GM19023 (cell line): ENCODE data around the gene KRT71.
"Not testable (repeated sequence)": the region's sequence is repeated elsewhere in the genome, so short reads cannot be mapped to it uniquely, and the experiment has no call there.

Source experiments
- ATAC-seq: cut with Tn5 transposase; IDR thresholded peaks from one replicate; pipeline ENCODE4 v1.9.1; 2021; ENCODE audit warnings: mild to moderate bottlenecking, moderate library complexity; ENCODE audit not compliant: unreplicated experiment

Gene KRT71

DNA sequence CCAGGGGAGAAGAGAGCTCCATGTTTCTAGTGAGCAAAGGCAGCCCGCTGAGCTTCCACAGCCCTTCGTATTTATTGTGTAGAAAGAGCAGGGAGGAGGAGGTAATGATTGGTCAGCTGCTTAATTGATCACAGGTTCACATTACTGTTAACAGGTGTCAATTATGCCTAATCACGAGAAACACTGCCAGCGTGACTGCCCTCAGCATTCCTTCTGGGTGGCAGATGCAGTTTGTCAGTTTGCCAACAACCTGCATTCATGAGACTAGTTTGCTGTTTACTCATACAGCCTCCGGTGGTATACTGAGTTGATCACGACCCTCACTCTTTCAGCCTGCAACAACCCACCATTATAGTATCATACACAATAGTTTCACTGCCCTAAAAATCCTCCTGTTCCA is 52.4 kb downstream of the KRT71 start:
- ATAC-seq, result not testable (repeated sequence)

DNA sequence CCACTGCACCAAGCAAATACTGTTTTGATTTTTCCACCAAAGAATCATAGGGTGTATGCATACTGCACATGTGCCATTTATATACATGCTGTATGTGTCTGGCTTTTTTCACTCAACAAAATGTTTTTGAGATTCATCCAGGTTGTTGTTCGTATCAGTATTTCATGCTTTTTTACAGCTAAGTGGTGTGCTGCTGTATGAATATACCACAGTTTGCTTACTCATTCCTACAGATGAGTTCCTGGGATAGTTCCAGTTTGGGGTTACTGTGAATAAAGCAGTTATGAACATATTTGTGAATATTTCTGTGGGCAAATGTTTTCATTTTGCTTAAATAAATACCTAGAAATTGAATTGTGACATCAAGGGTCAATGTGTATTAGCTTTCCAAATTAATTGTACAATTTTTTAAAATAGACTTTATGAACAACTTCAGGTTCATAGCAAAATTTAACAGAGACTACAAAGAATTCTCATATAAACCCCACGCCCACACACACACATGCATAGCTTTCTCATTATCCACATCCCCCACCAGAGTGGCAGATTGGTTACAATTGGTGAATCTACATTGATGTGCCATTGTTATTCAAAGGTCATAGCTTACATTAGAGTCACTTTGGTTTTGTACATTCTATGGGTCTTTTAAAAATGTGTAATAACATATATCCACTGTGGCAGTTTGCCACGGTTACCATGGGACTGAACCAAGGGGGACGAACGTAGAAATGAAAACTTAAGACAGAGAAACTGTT is 53.0 kb downstream of the KRT71 start:
- no peak for ATAC-seq

DNA sequence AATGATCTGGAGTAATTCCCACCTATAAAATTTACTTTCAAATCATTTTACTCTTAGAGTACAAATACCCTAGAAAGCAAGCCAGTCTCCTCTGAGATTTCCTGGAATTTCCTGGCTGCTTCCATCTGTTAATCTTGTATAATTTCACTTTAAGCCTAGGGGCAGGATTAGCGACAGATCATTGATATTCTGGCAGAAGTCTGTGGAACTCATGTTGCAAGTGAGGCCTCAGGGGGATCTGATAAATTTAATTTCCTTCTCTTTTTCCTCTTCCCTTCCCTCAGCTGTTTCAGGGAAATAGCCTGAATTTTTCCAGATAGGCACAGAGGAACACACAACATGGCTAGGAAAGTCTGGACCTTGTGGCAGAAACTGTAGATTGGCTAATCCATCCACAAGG is 54.0 kb downstream of the KRT71 start:
- ATAC-seq, result no peak

DNA sequence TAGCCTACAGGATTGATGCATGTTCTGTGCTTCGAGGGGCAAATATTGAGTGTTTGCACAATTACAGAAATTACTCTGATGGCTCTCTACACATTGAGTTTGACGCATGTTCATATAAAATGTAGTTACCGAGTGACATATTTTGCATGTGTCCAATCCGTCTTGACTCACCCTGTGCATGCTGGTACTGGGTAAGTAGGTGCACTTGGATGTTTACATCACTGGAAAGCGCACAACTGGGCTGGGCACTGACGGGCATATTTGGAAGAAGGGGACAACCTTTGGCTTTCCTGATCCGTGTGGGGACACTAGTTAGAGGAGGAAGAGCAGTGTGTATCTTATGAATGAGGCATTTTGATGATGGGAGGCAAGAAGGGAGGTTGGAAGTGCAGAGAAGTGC is 55.0 kb downstream of the KRT71 start:
- no peak for ATAC-seq

DNA sequence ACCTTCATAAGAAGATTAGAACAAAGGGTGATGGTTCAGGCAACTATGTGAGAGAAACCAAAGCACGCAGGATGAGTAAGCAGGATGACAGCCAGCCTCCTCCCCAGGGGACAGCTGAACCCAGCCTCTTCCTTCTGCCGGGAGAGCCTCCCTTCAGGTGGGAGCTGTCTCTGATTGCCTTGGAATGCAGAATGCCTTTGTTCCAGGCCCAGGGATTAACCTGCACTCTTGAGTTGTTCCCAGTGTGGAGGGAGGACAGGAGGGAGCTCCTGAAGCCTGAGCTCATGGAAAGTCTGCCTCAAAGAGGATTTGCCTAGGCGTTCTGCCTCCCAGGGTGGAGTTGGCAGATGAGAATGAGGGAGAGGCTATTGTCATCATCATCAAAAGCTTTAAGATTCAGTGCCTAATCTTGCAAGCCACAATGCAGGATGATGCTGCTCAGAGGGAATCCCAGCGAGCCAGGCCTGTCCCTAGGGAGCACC is 56.3 kb downstream of the KRT71 start:
- no peak for ATAC-seq

DNA sequence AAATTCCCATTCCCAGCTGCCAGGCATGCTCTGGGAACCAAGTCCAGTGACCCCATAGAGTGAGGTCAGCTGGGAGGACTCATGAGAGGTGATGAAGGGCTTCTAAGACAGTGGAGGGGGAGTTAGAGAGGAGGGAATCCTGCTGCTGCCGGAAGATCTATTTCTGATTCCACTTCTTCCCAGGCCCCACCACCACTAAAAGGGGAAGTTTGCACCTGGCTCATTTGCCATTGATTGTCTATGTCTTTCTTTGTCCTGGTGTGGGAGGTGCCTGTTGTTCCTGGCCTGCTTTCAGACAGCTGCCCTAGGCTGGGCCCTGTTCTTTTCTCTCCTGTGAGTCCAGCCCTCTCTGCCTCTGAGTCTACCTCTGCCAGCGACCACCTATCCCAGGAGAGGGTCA is 56.9 kb downstream of the KRT71 start:
- no peak for ATAC-seq

DNA sequence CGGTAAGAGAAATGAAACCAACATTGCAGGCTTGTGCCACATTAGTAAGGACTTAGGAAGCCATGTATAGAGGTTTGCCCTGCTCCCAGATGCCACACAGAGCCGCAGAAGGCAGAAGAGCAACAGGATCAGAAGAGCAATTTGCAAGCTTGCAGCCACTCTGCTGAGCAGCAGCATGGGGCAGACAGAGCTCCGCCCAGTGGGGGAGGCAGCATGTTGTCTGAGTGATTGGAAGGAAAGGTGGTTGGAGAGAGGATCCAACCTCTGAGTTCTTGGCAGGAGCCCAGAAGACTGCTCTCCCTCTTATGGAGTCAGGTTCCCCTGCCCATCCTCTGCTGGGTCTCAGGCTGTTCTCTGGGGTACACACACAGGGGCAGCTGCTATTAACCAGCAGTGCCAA is 57.6 kb downstream of the KRT71 start:
- no peak for ATAC-seq

DNA sequence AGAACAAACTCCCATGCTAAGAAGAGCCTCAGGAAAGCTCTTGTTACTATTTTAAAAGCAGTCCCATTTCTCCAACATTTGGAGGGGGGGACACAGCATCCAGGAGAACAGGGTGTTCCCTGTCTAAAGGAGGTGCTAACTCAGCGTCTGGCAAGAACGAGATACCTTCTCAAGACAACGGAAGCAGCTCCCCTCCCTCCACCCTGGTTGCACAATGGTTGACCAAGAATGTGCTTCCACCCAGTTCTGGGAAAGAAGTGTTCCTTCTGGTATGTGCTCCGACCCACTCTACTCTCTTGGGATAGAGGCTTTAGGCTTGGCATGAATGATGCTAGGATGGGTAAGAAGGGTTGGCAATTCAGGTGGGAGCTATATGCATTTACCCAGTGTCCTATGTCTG is 58.4 kb downstream of the KRT71 start:
- ATAC-seq, result no peak

DNA sequence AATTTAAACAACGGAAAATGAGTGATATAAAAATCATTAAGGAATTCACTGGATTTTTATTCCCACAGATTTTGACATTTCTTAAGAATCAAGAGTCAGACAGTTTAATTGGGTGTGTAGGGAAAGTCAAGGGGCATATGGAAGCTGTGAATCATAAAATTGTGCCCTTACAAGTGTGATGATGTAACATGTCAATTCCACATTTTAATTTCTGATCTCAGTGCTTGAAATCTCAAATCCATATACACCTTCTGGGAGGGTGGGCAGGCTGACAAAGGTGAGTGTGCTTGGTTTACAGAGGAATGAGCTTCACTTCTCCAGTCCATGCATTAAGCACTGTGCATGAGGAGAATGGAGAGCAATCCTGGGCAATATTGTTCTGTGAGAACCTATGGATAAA is 58.8 kb downstream of the KRT71 start:
- no peak for ATAC-seq
